Measurements from ENCODE around the gene UIMC1. TPM values are rescaled to one million over a fixed set of nuclear protein-coding genes. Genes with fewer than 3 reads are reported as not detected.
"Not testable (repeated sequence)": the region's sequence is repeated elsewhere in the genome, so short reads cannot be mapped to it uniquely, and the experiment has no call there.

The UIMC1 gene
- total RNA-seq (80.7 TPM), polyA plus RNA-seq (10 to 100 TPM; 18.0 to 23.3 (median 21.1) TPM)

- Mint-ChIP-seq H3K4me3 (peak within 1 kb of the TSS; percentile 92 to 99 (median 94)), H3K27me3 (peaks cover 5% of the 10 kb centered on the region), H3K27ac (peak within 1 kb of the TSS; percentile 76 to 96 (median 95)), H3K36me3 (no peaks in the 10 kb centered on the region), H3K9me3 (peaks cover 0 to 2% (median 0%) of the 10 kb centered on the region in 7 donors), H3K4me1 (peaks cover 16 to 42% (median 29%) of the 10 kb centered on the region in 4 donors)
- DNase-seq (peak; percentile 82 to 95 (median 89)), ATAC-seq (ENCODE audit: low read depth in 2 of 2) (peak; percentile 82 to 85)
- H3K36me3 ChIP-seq (ENCODE audit: control insufficient read depth, insufficient read depth, low read length) = no peaks in the 10 kb centered on the region
- H3K27me3 ChIP-seq (ENCODE audit: control insufficient read depth, insufficient read depth, low read length) = no peaks in the 10 kb centered on the region
- H3K4me3 ChIP-seq (ENCODE audit: low read depth, low read length) = peak within 1 kb of the TSS; percentile 94
- H3K4me1 ChIP-seq (ENCODE audit: control insufficient read depth, insufficient read depth, low read length, poor library complexity, severe bottlenecking) = peaks cover 22% of the 10 kb centered on the region
- H3K27ac ChIP-seq (ENCODE audit: insufficient read depth, low read length, poor library complexity, severe bottlenecking) = peak within 1 kb of the TSS; percentile 80
- H3K9me3 ChIP-seq (ENCODE audit: control insufficient read depth in 2 of 2, low read length in 2 of 2) = no peaks in the 10 kb centered on the region
Measured at GRCh38 chr5:177006265-177006972, at the start of gene UIMC1. Gene UIMC1 (minus strand): TSS chr5:177006779. CDS start chr5:176982615, 24,164 bp downstream.

DNA sequence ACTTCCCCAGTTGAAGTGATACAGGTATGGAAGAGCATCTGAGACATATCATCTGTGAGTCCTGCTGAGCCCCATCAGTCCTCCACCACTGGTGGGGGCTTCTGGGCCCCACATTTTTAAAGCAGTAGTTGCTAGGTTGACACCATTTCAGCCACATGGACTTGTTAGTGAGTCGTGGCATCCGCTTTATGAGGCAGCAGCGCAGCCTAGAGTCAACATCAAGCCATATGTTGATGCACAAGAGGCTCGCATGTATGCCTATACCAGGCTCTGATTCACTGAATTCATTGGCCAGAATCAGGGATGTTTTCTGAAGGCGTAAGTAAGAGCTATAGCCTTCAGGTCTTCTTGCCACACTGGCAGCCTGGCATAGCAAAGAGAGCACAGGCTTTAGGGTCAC lies 42.7 kb upstream of the UIMC1 start:
- Histone ChIP-seq H3K27ac (ENCODE audit: insufficient read depth, low read length, poor library complexity, severe bottlenecking) (no peak overlapping the region), H3K4me1 (ENCODE audit: control insufficient read depth, insufficient read depth, low read length, poor library complexity, severe bottlenecking) (no peaks in the 10 kb centered on the region), H3K9me3 (ENCODE audit: control insufficient read depth in 2 of 2, low read length in 2 of 2) (no peaks in the 10 kb centered on the region), H3K36me3 (ENCODE audit: control insufficient read depth, insufficient read depth, low read length) (peaks cover 55% of the 10 kb centered on the region), H3K27me3 (ENCODE audit: control insufficient read depth, insufficient read depth, low read length) (no peaks in the 10 kb centered on the region), H3K4me3 (ENCODE audit: low read depth, low read length) (no peak overlapping the region)
- DNase-seq (peak in 1 of 3 donors; percentile 10), ATAC-seq (ENCODE audit: low read depth in 2 of 2) (no peak)
- Mint-ChIP-seq H3K4me3 (no peak overlapping the region), H3K27ac (no peak overlapping the region), H3K4me1 (peaks cover 0 to 4% (median 0%) of the 10 kb centered on the region in 4 donors), H3K27me3 (no peaks in the 10 kb centered on the region), H3K36me3 (peaks cover 41% of the 10 kb centered on the region), H3K9me3 (no peaks in the 10 kb centered on the region)

GRCh38 chr5:177048531-177048930 lies 42.0 kb upstream of the UIMC1 start:
- not testable (repeated sequence) for ATAC-seq (ENCODE audit: low read depth in 2 of 2)
- H3K36me3 Mint-ChIP-seq = peaks cover 43% of the 10 kb centered on the region

DNA sequence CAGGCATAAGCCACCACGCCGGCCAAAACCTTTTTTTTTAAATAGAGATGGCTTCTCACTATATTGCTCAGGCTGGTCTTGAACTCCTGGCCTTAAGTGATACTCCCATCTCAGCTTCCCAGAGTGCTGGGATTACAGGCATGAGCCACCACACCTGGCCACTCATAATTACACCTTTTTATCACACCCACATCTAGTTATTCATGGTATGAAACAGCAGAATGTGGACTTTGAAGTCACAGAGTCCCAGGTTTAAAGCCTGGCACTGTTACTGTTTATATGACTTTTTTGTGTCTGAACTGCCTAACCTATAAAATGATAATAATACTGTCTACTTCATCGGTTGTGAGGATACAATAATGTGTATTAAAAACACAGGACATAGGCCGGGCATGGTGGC lies 39.1 kb upstream of the UIMC1 start:
- Histone ChIP-seq H3K9me3 (ENCODE audit: control insufficient read depth in 2 of 2, low read length in 2 of 2) (no peaks in the 10 kb centered on the region), H3K27ac (ENCODE audit: insufficient read depth, low read length, poor library complexity, severe bottlenecking) (no peak overlapping the region), H3K4me1 (ENCODE audit: control insufficient read depth, insufficient read depth, low read length, poor library complexity, severe bottlenecking) (no peaks in the 10 kb centered on the region), H3K27me3 (ENCODE audit: control insufficient read depth, insufficient read depth, low read length) (no peaks in the 10 kb centered on the region), H3K36me3 (ENCODE audit: control insufficient read depth, insufficient read depth, low read length) (peaks cover 64% of the 10 kb centered on the region), H3K4me3 (ENCODE audit: low read depth, low read length) (no peak overlapping the region)
- DNase-seq = no peak
- H3K4me3 Mint-ChIP-seq = no peak overlapping the region
- no peaks in the 10 kb centered on the region for H3K27me3 Mint-ChIP-seq
- no peaks in the 10 kb centered on the region for H3K9me3 Mint-ChIP-seq
- no peak overlapping the region for H3K27ac Mint-ChIP-seq
- H3K36me3 Mint-ChIP-seq = peaks cover 48% of the 10 kb centered on the region
- peaks cover 0 to 2% (median under 1%) of the 10 kb centered on the region in 4 donors for H3K4me1 Mint-ChIP-seq
- no peak for ATAC-seq (ENCODE audit: low read depth in 2 of 2)

More at GRCh38 chr5:177048531-177048930, 42.0 kb upstream of the UIMC1 start:
- H3K36me3 ChIP-seq (ENCODE audit: control insufficient read depth, insufficient read depth, low read length) = peaks cover 57% of the 10 kb centered on the region
- H3K9me3 Mint-ChIP-seq; H3K4me3 ChIP-seq (ENCODE audit: low read depth, low read length); H3K4me3 Mint-ChIP-seq; H3K27ac Mint-ChIP-seq; DNase-seq; H3K27me3 ChIP-seq (ENCODE audit: control insufficient read depth, insufficient read depth, low read length); H3K27me3 Mint-ChIP-seq; H3K9me3 ChIP-seq (ENCODE audit: control insufficient read depth in 2 of 2, low read length in 2 of 2); H3K27ac ChIP-seq (ENCODE audit: insufficient read depth, low read length, poor library complexity, severe bottlenecking); H3K4me1 ChIP-seq (ENCODE audit: control insufficient read depth, insufficient read depth, low read length, poor library complexity, severe bottlenecking); H3K4me1 Mint-ChIP-seq: not testable (repeated sequence)

DNA sequence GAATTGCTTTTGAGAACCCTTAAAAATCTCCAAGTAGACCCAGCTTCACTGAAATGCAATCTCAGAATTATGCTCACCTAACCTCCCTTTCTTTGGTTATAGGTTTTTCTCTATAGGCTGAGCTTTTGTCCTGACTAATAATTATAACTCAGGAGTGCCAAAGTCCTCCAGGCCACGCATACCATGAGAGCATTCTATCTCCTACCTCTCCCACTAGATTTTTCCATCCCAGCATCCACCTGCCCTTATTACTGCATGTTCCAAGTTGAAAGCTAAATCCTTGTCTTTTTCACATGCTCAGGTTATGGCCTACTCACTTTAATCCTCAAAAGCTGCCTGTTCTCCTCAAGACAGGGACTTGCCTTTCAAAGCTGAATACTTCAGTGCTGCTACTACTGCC lies 38.1 kb upstream of the UIMC1 start:
- peaks cover 57% of the 10 kb centered on the region for H3K36me3 ChIP-seq (ENCODE audit: control insufficient read depth, insufficient read depth, low read length)
- H3K4me1 ChIP-seq (ENCODE audit: control insufficient read depth, insufficient read depth, low read length, poor library complexity, severe bottlenecking) = no peaks in the 10 kb centered on the region
- ATAC-seq (ENCODE audit: low read depth in 2 of 2) = no peak
- peaks cover 0 to 2% (median 0%) of the 10 kb centered on the region in 4 donors for H3K4me1 Mint-ChIP-seq
- no peak overlapping the region for H3K4me3 ChIP-seq (ENCODE audit: low read depth, low read length)
- H3K27ac Mint-ChIP-seq = peak overlapping the region in 2 of 3 donors; percentile 54 to 55
- H3K9me3 ChIP-seq (ENCODE audit: control insufficient read depth in 2 of 2, low read length in 2 of 2) = no peaks in the 10 kb centered on the region
- H3K27me3 Mint-ChIP-seq = no peaks in the 10 kb centered on the region
- no peaks in the 10 kb centered on the region for H3K27me3 ChIP-seq (ENCODE audit: control insufficient read depth, insufficient read depth, low read length)
- no peak overlapping the region for H3K27ac ChIP-seq (ENCODE audit: insufficient read depth, low read length, poor library complexity, severe bottlenecking)
- H3K36me3 Mint-ChIP-seq = peaks cover 42% of the 10 kb centered on the region
- no peaks in the 10 kb centered on the region for H3K9me3 Mint-ChIP-seq
- H3K4me3 Mint-ChIP-seq = no peak overlapping the region
- no peak for DNase-seq

DNA sequence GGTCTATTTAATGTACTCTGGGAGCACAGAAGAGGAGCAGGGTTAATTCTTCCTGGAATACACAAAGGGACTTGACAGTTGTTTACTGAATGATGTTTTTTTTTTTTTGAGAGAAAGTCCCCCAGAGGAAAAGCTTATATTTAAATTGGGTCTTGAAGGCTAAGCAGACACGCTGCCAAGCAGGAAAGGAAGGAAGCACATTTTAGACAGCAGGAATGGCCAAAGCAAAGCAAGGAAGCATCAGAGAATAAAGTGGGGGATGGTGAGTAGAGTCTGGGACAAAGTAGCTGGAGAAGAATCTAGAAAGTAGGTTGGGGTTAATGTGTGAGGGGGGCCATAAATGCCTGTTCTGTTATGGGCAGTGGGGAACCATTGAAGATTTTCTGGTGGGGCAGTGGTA lies 37.4 kb upstream of the UIMC1 start:
- H3K4me1 ChIP-seq (ENCODE audit: control insufficient read depth, insufficient read depth, low read length, poor library complexity, severe bottlenecking) = no peaks in the 10 kb centered on the region
- Mint-ChIP-seq H3K36me3 (peaks cover 36% of the 10 kb centered on the region), H3K27me3 (no peaks in the 10 kb centered on the region), H3K4me1 (peaks cover 0 to 2% (median under 1%) of the 10 kb centered on the region in 4 donors), H3K4me3 (no peak overlapping the region), H3K27ac (peak overlapping the region; percentile 14 to 94 (median 27)), H3K9me3 (no peaks in the 10 kb centered on the region)
- H3K27ac ChIP-seq (ENCODE audit: insufficient read depth, low read length, poor library complexity, severe bottlenecking) = no peak overlapping the region
- no peaks in the 10 kb centered on the region for H3K27me3 ChIP-seq (ENCODE audit: control insufficient read depth, insufficient read depth, low read length)
- ATAC-seq (ENCODE audit: low read depth in 2 of 2) (no peak), DNase-seq (no peak)
- H3K4me3 ChIP-seq (ENCODE audit: low read depth, low read length) = no peak overlapping the region
- H3K9me3 ChIP-seq (ENCODE audit: control insufficient read depth in 2 of 2, low read length in 2 of 2) = no peaks in the 10 kb centered on the region
- H3K36me3 ChIP-seq (ENCODE audit: control insufficient read depth, insufficient read depth, low read length) = peaks cover 54% of the 10 kb centered on the region

- Mint-ChIP-seq H3K27ac (no peak overlapping the region), H3K36me3 (peaks cover 34% of the 10 kb centered on the region), H3K4me3 (no peak overlapping the region), H3K27me3 (no peaks in the 10 kb centered on the region), H3K4me1 (peaks cover 0 to 2% (median under 1%) of the 10 kb centered on the region in 4 donors), H3K9me3 (no peaks in the 10 kb centered on the region)
- Histone ChIP-seq H3K36me3 (ENCODE audit: control insufficient read depth, insufficient read depth, low read length) (peaks cover 57% of the 10 kb centered on the region), H3K27me3 (ENCODE audit: control insufficient read depth, insufficient read depth, low read length) (no peaks in the 10 kb centered on the region), H3K27ac (ENCODE audit: insufficient read depth, low read length, poor library complexity, severe bottlenecking) (no peak overlapping the region), H3K9me3 (ENCODE audit: control insufficient read depth in 2 of 2, low read length in 2 of 2) (no peaks in the 10 kb centered on the region), H3K4me1 (ENCODE audit: control insufficient read depth, insufficient read depth, low read length, poor library complexity, severe bottlenecking) (no peaks in the 10 kb centered on the region), H3K4me3 (ENCODE audit: low read depth, low read length) (no peak overlapping the region)
- no peak for ATAC-seq (ENCODE audit: low read depth in 2 of 2)
- DNase-seq = no peak
Measured at GRCh38 chr5:177043114-177043513, 36.5 kb upstream of the UIMC1 start.

GRCh38 chr5:177041936-177042335 lies 35.4 kb upstream of the UIMC1 start:
- Mint-ChIP-seq H3K4me1 (peaks cover 0 to 2% (median under 1%) of the 10 kb centered on the region in 4 donors), H3K36me3 (peaks cover 31% of the 10 kb centered on the region), H3K27me3 (no peaks in the 10 kb centered on the region), H3K27ac (no peak overlapping the region), H3K9me3 (no peaks in the 10 kb centered on the region), H3K4me3 (no peak overlapping the region)
- no peak for DNase-seq
- no peaks in the 10 kb centered on the region for H3K27me3 ChIP-seq (ENCODE audit: control insufficient read depth, insufficient read depth, low read length)
- no peaks in the 10 kb centered on the region for H3K9me3 ChIP-seq (ENCODE audit: control insufficient read depth in 2 of 2, low read length in 2 of 2)
- H3K27ac ChIP-seq (ENCODE audit: insufficient read depth, low read length, poor library complexity, severe bottlenecking) = no peak overlapping the region
- H3K36me3 ChIP-seq (ENCODE audit: control insufficient read depth, insufficient read depth, low read length) = peaks cover 53% of the 10 kb centered on the region
- no peak for ATAC-seq (ENCODE audit: low read depth in 2 of 2)
- no peaks in the 10 kb centered on the region for H3K4me1 ChIP-seq (ENCODE audit: control insufficient read depth, insufficient read depth, low read length, poor library complexity, severe bottlenecking)
- no peak overlapping the region for H3K4me3 ChIP-seq (ENCODE audit: low read depth, low read length)
